ENCODE data around the gene KLK11. TPM values are rescaled to one million over a fixed set of nuclear protein-coding genes. Genes with fewer than 3 reads are reported as not detected.

Gene KLK11, protein sequence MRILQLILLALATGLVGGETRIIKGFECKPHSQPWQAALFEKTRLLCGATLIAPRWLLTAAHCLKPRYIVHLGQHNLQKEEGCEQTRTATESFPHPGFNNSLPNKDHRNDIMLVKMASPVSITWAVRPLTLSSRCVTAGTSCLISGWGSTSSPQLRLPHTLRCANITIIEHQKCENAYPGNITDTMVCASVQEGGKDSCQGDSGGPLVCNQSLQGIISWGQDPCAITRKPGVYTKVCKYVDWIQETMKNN
- polyA plus RNA-seq (ENCODE audit: insufficient read length in 4 of 4) = under 1 TPM; 0.30 to 0.81 (median 0.30) TPM

DNA sequence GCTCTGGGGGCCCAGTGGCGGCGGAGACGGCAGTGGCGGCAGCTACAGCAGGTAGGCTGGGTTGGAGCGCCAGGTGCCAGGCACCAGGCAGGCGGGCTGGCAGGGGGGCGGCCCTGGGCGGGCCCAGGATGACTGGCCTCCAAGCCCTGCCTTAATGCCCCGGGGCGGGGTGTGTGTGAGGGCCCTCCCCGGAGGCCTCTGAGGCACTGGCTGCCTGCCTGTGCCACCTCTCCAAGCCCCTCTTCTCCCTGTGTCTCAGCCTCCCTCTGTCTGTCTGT is at the start of gene KLK11:
TSS of gene KLK11 (minus strand) at position 63 of the 278 bp plus-strand sequence. CDS start 985 bp downstream, outside the sequence.
- no peak for DNase-seq (ENCODE audit: low read depth in 4 of 4, low spot score in 2 of 4)

DNA sequence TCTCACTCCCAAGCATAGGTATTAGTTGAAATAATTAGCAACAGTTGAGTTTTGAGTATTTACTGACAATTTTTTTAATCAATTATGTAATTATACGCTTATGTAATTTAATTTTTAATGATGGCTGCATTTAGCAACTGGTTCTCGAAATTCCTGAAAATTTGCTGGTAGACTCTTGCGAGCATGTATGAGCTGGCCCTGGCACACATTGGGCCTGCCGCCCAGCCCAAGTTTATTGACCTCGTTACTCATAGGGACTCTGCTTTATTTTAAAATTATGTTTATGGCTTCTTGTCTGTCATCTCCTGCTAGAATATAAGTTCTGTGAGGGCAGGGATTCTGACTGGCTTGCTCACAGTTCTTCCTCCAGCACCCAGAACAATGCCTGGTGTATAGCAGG is 49.6 kb upstream of the KLK11 start:
- DNase-seq (ENCODE audit: low read depth in 4 of 4, low spot score in 2 of 4) = no peak

DNA sequence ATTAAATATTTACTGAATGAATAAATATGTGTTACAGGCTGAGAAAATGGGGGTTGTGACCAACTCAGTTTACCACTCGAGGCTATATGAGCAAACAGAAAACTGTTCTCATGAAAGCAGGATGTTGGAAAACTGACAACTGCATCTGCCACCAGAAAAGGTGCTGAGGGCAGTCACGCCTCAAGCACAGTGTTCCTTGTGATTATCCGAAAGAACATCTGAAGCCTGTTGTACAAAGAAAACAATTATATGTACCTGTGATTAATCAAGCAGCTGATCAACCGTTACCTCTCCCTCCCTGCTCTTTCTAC is 44.6 kb upstream of the KLK11 start:
- DNase-seq (ENCODE audit: low read depth in 4 of 4, low spot score in 2 of 4) = no peak

DNA sequence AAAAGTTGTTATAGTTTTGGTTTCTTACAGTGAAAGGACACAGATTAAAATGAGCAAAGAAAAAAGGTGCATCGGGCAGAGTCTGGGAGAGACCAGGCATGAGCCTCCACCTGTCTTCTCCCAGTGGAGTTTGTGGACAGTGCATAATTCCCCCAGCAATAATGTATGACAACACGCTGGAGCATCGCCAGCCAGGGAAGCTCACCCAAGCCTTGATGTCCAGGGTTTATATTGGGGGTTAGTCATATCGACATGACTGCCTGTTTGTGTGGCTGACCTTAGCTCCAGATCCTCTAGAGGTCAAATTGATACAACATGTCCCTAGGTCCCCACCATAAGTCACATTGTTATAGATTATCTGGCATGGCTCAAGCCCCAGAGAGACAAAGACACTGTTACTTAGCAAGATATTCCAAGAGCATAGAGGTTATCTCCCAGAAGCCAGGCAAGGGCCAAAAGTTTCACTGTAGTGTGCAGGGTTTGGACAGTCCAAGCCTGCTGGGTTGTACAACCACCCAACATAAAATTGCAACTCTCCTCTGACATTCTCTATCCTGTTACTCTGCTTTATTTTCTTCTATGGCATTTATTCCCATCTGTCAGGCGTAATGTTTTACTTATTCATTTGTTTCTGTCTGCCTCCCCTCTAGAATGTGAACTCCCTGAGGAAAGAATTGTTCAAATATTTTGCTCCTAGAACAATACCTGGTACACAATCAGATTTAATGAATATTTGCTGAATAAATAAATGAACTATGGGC is 44.1 kb upstream of the KLK11 start:
- DNase-seq (ENCODE audit: low read depth in 4 of 4, low spot score in 2 of 4) = no peak

DNA sequence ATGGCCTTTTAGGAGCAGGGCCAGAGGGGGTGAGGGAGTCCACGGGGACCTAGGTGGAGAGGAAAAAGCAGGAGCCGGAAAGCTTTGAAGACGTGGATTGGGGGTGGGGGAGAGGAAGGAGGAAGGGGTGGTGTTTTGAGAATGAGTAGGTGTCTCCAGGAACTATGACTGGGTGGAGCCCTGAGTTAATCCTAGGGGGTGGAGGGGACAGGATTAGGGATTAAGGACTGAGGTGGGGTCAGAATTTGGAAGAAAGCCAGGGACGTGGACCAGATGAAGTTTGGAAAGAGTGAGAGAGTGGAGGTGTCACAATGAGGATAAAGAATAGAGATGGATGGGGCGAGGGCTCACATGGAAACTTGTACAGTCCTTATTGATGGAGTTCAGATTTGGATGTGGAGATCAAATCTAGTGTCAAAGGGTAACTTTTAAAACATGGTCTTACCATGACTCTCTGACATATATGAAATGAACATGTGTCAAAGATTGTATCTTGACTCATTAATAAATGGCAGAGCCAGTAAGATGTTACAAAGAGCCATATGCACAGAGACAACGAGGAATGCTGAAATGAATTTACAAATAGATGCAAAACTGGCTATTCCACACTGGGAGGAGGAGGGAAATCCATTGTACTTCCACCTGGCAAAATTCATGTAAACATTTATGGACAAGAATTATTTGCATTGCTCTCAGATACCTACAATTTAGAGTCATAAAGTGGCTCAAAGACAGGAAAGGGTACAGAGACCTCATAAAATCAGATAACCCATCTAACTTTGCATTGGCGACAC is 40.2 kb upstream of the KLK11 start:
- no peak for DNase-seq (ENCODE audit: low read depth in 4 of 4, low spot score in 2 of 4)

DNA sequence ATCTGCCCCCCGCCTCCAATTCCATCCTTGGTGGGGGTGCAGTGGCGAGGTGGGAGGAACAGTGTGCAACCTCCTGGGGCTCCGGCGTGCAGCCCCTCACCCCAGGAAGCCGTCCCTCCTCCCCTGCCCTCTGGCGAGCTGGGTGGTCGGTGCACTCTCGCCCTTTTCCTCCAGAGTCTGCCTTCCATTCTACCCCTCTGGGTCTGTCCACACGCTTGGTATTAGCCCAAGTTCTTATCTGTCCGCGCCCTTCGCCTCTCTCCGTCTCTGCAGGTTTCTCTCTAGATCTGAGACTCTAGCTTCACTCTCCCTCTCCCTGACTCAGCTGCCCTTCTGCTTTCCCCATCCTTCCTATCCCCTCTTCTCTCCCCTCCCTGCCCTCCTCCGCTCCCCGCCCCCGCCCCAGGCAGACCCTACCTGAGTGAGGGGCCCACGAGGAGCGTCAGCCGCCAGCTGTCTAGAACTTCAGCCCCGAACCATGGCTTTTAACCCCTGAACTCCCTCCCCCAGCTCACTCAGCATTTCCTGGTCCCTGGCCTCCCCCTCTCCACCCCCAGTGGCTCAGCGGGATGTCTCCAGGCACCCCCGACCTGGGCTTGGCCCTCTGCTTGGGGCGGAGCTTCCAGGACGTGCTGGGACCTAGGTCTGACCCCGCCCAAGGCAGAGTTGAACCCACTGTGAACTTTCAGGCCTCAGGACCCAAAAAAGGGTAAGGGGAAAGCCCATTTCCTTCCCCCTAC is 39.0 kb upstream of the KLK11 start:
- no peak for DNase-seq (ENCODE audit: low read depth in 4 of 4, low spot score in 2 of 4)

DNA sequence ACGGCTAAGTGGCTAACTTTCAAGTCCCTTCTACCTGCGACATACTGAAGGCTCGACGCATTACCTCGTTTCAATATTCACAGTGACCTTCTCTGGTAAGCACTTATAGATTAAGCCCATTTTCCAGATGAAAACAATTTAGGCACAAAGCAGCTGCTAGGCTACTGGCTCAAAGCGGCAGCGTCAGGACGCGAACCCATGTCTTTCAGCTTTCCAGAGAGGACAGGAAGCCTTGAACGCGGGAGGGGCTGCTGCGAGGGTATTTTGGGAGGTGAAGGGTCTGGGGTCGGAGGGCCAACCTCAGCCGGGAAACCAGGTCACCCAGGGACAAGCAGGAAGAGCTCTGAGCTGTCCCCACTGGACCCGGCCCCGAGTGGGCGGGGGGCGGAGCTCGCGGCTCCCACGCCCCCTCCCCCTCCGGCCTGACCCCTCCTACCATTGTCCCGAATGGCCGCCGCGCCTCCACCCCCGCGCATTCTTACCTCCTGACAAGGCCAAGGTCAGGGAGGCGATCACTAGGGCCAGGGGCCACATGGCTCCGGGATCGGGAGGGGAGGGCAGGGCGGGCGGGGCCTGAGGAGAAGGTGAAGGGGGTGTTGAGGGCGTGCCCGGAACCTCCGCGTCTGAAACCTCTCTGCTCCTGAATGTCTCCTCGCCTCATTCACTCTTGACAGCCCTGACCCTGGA is 38.3 kb upstream of the KLK11 start, which contains the start of gene KLK13:
TSS of gene KLK13 (minus strand) at position 559 of the 687 bp plus-strand sequence. CDS start at position 534, 25 bp downstream.
- DNase-seq (ENCODE audit: low read depth in 4 of 4, low spot score in 2 of 4) = no peak

DNA sequence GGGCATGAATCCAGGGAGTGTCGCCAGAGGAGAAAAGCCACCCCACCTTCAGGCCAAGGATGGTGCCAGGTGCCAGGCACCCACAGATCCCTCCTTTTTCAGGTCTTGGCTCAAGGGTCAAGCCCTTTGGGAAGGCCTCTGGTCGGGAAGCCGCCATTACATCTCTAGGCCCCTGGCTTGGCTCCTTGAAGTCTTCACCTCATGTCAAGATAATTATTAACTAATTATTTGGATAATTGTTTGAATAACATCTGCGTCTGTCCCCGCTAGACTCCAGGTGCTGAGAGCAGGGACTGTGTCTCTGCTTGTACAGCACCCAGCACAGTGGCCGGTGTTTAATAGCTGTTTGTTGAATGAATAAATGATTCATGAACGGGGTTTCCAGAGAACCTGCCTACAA is 37.2 kb upstream of the KLK11 start:
- DNase-seq (ENCODE audit: low read depth in 4 of 4, low spot score in 2 of 4) = no peak

DNA sequence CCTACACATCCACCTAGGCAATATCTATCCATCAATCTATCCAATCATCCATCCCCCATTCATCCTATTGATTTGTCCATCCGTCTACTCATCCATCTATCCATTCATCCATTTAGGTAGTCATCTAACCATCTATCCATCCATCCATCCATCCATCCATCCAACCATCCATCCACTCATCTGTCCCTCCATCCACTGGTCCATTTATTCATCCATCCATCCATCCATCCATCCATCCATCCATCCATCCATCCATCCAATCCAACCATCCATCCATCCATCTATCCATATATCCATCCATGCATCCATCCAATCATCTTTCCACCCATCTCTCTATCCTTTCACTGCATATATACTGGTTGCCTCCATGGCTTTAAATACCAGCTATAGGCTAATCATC is 34.6 kb upstream of the KLK11 start:
- DNase-seq (ENCODE audit: low read depth in 4 of 4, low spot score in 2 of 4) = no peak

DNA sequence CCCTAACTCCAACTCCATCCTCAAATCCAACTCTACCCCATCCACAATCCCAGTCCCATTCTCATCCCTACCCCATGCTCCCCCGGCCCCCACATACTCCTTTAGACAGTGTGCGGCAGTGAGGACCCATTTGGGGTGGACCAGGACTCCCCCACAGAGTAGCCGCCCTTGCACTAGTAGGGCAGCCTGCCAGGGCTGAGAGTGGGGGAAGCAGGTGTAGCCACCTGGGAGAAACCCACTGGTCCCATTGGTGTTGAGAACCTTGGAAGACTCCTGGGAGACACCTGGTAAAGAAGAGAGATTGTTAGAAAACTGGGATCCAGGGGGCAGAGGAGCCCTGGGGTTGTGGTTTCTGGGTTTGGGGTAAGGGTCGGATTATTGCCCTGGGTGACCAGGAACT is 33.9 kb upstream of the KLK11 start:
- DNase-seq (ENCODE audit: low read depth in 4 of 4, low spot score in 2 of 4) = no peak

DNA sequence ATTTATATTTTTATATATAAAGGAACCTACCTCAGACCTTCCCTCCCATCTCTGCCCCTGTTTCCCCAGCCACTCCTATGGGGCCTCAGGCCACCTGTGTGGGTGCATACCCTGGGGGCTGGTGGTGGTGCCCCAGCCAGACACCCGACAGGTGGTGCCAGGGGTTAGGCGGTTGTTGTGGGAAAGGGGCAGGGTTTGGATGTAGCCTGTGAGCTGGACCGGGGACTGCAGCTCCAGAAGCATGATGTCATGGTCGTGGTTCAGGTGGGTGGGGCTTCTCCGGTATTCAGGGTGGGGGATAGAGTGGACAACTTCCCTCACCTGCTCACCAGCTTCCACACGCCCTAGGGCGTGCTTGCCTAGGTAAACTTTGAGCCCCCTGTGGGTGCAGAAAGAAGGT is 33.3 kb upstream of the KLK11 start:
- no peak for DNase-seq (ENCODE audit: low read depth in 4 of 4, low spot score in 2 of 4)

DNA sequence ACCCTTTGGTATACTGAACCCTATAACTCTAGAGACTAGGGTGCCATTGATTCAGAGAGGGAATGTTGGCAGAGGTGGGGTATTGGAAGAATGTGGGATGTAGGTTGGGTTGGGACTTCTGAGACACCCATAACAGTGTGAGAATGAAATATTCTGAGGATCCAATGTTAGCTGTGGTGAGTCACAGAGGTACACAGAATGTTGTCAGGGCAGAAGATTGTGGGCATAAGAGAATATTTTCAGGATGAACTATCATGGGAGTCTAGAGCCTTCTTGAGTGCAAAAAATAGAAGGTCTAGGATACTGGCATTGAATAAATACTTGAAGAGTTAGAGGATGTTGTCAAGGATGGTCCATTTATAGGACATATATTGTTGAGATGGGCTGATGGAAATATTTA is 29.4 kb upstream of the KLK11 start:
- DNase-seq (ENCODE audit: low read depth in 4 of 4, low spot score in 2 of 4) = no peak

DNA sequence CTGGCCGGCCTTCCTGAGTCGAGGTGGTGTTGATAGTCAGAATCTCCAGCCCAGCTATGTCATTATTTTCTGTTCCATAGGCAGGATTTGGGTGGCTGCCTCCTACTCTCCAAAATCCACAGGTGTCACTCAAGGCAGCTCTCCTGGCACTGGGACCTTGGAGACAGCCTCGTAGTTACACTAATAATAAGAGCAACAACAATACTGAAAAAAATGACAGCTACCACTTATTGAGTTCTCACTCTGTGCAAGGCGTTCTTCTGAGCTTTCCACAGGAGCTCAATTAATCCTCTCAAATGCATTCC is 20.6 kb upstream of the KLK11 start:
- no peak for DNase-seq (ENCODE audit: low read depth in 4 of 4, low spot score in 2 of 4)

DNA sequence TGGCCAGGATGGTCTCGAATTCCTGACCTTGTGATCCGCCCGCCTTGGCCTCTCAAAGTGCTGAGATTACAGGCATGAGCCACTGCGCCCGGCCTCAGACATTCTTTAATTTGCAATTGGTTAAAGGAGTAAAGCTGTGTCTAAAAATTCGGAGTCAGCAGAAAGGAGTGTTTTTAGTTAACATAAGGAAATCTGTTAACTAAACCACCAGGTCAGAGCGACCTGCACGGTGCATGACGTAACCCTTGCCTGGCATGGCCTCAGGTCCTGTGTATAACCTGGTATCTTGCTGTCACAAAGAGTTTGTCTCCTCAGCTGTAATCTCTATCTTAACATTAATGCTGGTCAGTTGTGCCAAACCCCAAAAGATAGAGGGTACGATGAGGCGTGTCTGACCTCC is 17.9 kb upstream of the KLK11 start:
- no peak for DNase-seq (ENCODE audit: low read depth in 4 of 4, low spot score in 2 of 4)

DNA sequence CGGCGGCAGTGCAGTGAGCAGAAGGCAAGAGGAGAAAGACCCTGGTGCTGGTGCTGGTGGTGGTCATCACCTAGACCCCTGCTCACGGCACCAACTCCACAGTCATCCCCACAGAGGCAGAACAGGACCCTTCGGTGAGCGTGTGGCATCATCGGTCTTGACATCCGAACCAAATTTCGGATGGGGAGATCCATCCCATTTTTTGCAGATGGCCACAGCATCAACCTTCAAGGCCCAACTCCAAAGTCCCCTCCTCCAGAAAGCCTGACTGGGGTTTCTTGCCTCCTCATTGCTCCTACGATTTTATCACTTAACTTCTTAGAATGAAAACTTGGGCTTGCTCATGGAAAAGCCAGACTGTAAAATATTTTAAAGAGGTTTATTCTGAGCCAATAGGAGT is 17.1 kb upstream of the KLK11 start:
- DNase-seq (ENCODE audit: low read depth in 4 of 4, low spot score in 2 of 4) = no peak

DNA sequence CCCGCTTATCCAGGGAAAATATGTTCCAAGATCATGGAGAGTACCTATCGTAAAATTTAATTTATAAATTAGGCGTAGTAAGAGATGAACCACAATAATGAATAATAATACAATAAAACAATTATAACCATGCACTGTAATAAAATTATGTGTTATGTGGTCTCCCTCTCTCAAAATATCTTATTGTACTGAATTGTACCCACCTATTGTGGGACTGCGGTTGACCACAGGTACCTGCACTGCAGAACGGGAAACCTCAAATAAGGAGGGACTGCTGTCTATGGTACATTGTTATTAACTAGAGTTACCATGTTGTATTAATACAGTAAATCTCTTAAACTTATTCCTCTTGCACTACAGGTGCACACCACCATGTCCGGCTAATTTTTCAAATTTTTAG is 13.7 kb upstream of the KLK11 start:
- no peak for DNase-seq (ENCODE audit: low read depth in 4 of 4, low spot score in 2 of 4)

DNA sequence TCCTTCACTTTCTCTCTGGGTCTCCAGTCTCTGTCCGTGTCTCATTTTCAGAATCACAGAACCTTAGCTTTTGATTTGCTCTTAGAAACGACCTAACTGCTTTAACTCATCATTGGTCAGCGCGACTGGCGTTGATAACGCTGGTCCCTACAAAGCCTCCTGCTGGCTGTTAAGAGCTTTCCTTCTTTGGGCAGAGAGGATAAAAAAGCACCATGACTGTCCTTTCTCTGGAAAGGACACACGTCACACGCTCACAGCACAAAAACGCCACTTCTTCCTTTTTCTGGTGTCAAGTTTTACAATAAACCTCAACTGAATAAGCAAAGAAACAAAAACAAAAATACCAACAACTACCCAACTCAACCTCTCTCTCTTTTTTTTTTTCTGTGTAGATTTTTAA is 10.1 kb upstream of the KLK11 start:
- no peak for DNase-seq (ENCODE audit: low read depth in 4 of 4, low spot score in 2 of 4)

DNA sequence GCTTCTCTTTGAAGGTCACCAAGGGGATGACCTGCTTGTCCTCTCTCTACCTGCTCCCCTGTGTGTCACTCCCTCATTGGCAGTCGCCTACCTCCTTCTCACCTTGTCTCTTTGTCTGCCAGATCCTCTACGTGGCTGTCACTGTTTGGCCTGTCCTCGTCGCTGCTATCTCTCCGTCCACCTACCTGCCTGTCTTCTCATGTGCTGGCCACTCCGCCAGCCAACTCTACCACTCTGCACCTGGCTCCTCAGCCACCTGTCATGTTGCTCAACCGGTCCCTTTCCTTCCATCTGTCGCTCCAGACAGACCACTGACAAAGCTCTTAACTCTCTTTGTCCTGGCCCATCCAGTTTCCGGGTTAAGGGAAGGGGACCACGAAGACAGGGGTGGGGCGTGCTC is 8.3 kb upstream of the KLK11 start, which contains the start of gene KLK12:
TSS of gene KLK12 (minus strand) at position 299 of the 400 bp plus-strand sequence. CDS start 381 bp downstream, outside the sequence.
- no peak for DNase-seq (ENCODE audit: low read depth in 4 of 4, low spot score in 2 of 4)

DNA sequence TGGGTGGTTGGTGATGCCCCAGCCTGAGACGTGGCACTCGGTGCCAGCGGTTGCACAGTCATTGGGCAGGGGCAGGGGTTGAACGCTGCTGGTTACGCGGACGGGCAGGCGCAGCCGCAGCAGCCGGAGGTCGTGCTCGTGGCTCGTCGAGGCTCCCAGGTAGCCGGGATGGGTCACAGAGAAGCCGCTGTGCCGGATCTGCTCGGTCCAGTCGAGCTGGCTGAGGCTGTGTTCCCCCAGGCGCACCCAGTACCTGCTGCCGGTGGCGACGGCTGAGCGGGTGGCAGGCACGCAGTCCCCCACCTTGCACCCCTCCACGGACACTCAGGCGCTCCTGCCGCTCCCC is 5.4 kb upstream of the KLK11 start:
- DNase-seq (ENCODE audit: low read depth in 4 of 4, low spot score in 2 of 4) = no peak

DNA sequence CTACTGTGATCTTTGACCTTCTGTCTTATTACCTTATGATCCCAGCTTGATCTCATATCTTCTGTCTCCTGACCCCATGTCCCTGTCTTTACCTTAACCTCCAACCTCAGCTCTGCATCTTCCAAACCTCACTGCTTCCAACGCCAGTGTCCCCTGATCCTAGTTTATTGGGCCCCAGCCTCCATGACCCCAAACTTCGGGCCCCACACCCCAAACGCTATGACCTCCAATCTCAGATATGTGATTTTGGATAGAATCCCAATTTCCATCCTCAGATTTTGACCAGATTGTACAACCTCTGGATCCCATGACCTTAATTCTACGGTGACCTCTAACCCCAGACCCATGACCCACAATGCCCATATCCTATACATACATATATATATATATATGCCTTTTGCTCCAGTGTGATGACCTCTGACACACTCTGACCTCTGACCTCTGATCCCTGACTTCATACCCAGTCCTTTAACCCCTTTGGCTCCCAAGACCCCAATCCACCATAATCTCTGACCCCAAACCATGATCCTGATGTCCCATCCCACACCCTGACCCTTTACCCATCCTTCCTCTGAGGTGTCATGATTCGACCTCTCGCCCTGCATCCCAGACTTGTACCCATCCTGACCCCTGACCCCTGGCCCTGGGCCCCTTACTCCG is 4.9 kb upstream of the KLK11 start:
- no peak for DNase-seq (ENCODE audit: low read depth in 4 of 4, low spot score in 2 of 4)

All from left renal cortex interstitium (tissue), 4 donors.